Activated B cell treated with CpG ODN at 0.5 μM for 24 hours (primary cell): ENCODE data around the gene TAB3. TPM values are rescaled to one million over a fixed set of nuclear protein-coding genes. Genes with fewer than 3 reads are reported as not detected.

ENCODE experiments used
- ATAC-seq: fragments of 200-7000 bp; cut with Tn5 transposase; one replicate; pipeline ENCODE4 v1.10.0; 2021; ENCODE audit warnings: low read depth, mild to moderate bottlenecking, moderate library complexity
- CTCF ChIA-PET: fragments of 350-600 bp; sonication (Branson Sonifier 250); formaldehyde crosslinking; loops from one replicate; lab custom pipeline; 2021; ENCODE audit warnings: antibody characterized with exemption; lab: Charles Lee
- POLR2A ChIA-PET: fragments of 350-600 bp; sonication (Branson Sonifier 250); formaldehyde crosslinking; loops from one replicate; lab custom pipeline; 2021; ENCODE audit warnings: antibody characterized with exemption; lab: Charles Lee
- DNase-seq: peaks from one replicate; pipeline ENCODE4 v3.0.0; 2022
- H3K27ac Mint-ChIP-seq: one replicate; pipeline ENCODE4 v1.8.0; 2020; ENCODE audit warnings: mixed read lengths
- H3K27me3 Mint-ChIP-seq: one replicate; pipeline ENCODE4 v1.8.0; 2021; ENCODE audit warnings: mixed read lengths
- H3K36me3 Mint-ChIP-seq: one replicate; pipeline ENCODE4 v1.8.0; 2021; ENCODE audit warnings: low read depth, mixed read lengths
- H3K4me1 Mint-ChIP-seq: one replicate; pipeline ENCODE4 v1.8.0; 2021; ENCODE audit warnings: mixed read lengths
- H3K4me3 Mint-ChIP-seq: one replicate; pipeline ENCODE4 v1.8.0; 2020; ENCODE audit warnings: mild to moderate bottlenecking, mixed read lengths
- H3K9me3 Mint-ChIP-seq: one replicate; pipeline ENCODE4 v1.8.0; 2020; ENCODE audit warnings: mixed read lengths
- CTCF ChIP-seq: fragments of 200-600 bp; IDR thresholded peaks from one replicate; pipeline ENCODE4 v1.8.0; 2022; ENCODE audit warnings: antibody characterized with exemption, mild to moderate bottlenecking
- intact Hi-C: fragments of 100-400 bp; cut with micrococcal nuclease; formaldehyde crosslinking; loops from one replicate; pipeline ENCODE4 v1.15.1; 2024
- total RNA-seq: library from RNA; stranded (reverse); gene quantifications from 2 replicates; pipeline ENCODE4 v1.2.3, GENCODE V29; 2022

TAB3 gene
- total RNA-seq, 1 donor from 2014 or later, result 23.9 TPM

GRCh38 chrX:30881797-30882196 is 7.3 kb downstream of the TAB3 start:
- Mint-ChIP-seq H3K27ac (no peak overlapping the region), H3K36me3 (no peaks in the 10 kb centered on the region), H3K9me3 (no peaks in the 10 kb centered on the region), H3K4me3 (no peak overlapping the region), H3K4me1 (peaks cover 41% of the 10 kb centered on the region), H3K27me3 (no peaks in the 10 kb centered on the region)
- intact Hi-C loops, result no loop called here
- ATAC-seq (no peak), DNase-seq (no peak)
- POLR2A ChIA-PET, result no interaction called here
- no peak for TF ChIP-seq CTCF
- CTCF ChIA-PET, result no interaction called here

- no peak for ATAC-seq
- H3K9me3 Mint-ChIP-seq, result no peaks in the 10 kb centered on the region
- H3K36me3 Mint-ChIP-seq, result no peaks in the 10 kb centered on the region
- CTCF ChIA-PET, result no interaction called here
- H3K4me3 Mint-ChIP-seq, result no peak overlapping the region
- H3K27me3 Mint-ChIP-seq, result no peaks in the 10 kb centered on the region
- H3K4me1 Mint-ChIP-seq, result peaks cover 38% of the 10 kb centered on the region
- no peak for TF ChIP-seq CTCF
- no peak overlapping the region for H3K27ac Mint-ChIP-seq
- intact Hi-C loops, result no loop called here
- DNase-seq, result no peak
- POLR2A ChIA-PET, result no interaction called here
Measured at GRCh38 chrX:30881390-30881789, 7.7 kb downstream of the TAB3 start.

GRCh38 chrX:30880058-30880457 is 9.0 kb downstream of the TAB3 start:
- H3K27ac Mint-ChIP-seq, result no peak overlapping the region
- no peaks in the 10 kb centered on the region for H3K36me3 Mint-ChIP-seq
- CTCF ChIA-PET, result no interaction called here
- no peaks in the 10 kb centered on the region for H3K27me3 Mint-ChIP-seq
- intact Hi-C loops, result no loop called here
- POLR2A ChIA-PET, result no interaction called here
- H3K4me3 Mint-ChIP-seq, result no peak overlapping the region
- H3K4me1 Mint-ChIP-seq, result peaks cover 36% of the 10 kb centered on the region
- no peak for DNase-seq
- no peaks in the 10 kb centered on the region for H3K9me3 Mint-ChIP-seq
- TF ChIP-seq CTCF, result no peak
- no peak for ATAC-seq

GRCh38 chrX:30876367-30876766 is 12.7 kb downstream of the TAB3 start:
- no peak overlapping the region for H3K27ac Mint-ChIP-seq
- H3K4me1 Mint-ChIP-seq, result peaks cover 22% of the 10 kb centered on the region
- H3K36me3 Mint-ChIP-seq, result peaks cover 3% of the 10 kb centered on the region
- ATAC-seq (no peak), DNase-seq (no peak)
- H3K27me3 Mint-ChIP-seq, result no peaks in the 10 kb centered on the region
- H3K4me3 Mint-ChIP-seq, result no peak overlapping the region
- H3K9me3 Mint-ChIP-seq, result no peaks in the 10 kb centered on the region
- intact Hi-C loops, result no loop called here
- POLR2A ChIA-PET, result no interaction called here
- no peak for TF ChIP-seq CTCF
- CTCF ChIA-PET, result interaction anchor here (0.7 kb wide), 1 partner anchor 9 kb away, joined by 4 read pairs; no protein-coding TSS in a partner anchor

GRCh38 chrX:30875957-30876356 is 13.1 kb downstream of the TAB3 start:
- ChIA-PET CTCF (interaction anchor here (0.7 kb wide), 1 partner anchor 9 kb away, joined by 4 read pairs; no protein-coding TSS in a partner anchor), POLR2A (no interaction called here)
- Mint-ChIP-seq H3K4me3 (no peak overlapping the region), H3K4me1 (peaks cover 19% of the 10 kb centered on the region), H3K36me3 (peaks cover 4% of the 10 kb centered on the region), H3K9me3 (no peaks in the 10 kb centered on the region), H3K27ac (no peak overlapping the region), H3K27me3 (no peaks in the 10 kb centered on the region)
- DNase-seq (no peak), ATAC-seq (no peak)
- TF ChIP-seq CTCF, result no peak
- intact Hi-C loops, result no loop called here
